ENCODE results near the gene KLHL3.

KLHL3 gene

DNA sequence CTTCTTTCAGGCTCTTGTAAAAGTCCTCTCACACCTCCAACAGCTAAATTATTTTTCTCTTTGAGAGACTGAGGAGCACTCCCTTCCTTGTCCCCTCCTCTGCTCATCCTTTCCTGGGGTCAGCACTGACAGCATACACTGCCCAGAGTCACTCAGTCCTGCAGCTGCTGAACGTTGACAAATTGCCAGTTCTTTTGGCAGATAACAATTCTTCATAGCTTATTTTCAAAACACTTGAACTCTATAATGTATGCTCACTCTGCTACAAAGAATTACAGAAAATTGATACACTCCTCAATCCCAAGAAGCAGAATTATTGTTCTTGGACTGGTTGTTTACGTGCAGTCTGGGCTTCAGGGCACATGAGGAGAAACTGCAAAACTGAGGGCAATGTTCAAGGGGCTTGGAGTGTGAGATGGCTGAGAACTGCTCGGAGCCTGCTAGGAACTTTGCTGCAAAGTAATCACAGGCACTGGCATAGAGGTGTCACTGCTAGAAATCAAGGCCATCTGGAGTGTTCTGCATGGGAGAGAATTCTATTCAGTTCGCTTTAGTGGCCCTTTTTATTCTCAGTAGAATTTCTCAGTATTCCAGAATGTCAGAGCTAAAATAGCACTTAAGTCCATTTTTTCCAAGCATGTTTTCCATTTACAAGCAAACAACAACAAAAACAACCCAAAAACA, 140.4 kb downstream of the KLHL3 start:
- DNase-seq (ENCODE audit: low read depth), result no peak
- no peak overlapping the region for H3K4me3 ChIP-seq (ENCODE audit: low read depth, low read length)
- TF ChIP-seq, protein P1, sequence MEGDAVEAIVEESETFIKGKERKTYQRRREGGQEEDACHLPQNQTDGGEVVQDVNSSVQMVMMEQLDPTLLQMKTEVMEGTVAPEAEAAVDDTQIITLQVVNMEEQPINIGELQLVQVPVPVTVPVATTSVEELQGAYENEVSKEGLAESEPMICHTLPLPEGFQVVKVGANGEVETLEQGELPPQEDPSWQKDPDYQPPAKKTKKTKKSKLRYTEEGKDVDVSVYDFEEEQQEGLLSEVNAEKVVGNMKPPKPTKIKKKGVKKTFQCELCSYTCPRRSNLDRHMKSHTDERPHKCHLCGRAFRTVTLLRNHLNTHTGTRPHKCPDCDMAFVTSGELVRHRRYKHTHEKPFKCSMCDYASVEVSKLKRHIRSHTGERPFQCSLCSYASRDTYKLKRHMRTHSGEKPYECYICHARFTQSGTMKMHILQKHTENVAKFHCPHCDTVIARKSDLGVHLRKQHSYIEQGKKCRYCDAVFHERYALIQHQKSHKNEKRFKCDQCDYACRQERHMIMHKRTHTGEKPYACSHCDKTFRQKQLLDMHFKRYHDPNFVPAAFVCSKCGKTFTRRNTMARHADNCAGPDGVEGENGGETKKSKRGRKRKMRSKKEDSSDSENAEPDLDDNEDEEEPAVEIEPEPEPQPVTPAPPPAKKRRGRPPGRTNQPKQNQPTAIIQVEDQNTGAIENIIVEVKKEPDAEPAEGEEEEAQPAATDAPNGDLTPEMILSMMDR (IDR thresholded peaks at IDR 0.05; ENCODE audit: control insufficient read depth, extremely low read depth, insufficient read depth), result no peak

DNA sequence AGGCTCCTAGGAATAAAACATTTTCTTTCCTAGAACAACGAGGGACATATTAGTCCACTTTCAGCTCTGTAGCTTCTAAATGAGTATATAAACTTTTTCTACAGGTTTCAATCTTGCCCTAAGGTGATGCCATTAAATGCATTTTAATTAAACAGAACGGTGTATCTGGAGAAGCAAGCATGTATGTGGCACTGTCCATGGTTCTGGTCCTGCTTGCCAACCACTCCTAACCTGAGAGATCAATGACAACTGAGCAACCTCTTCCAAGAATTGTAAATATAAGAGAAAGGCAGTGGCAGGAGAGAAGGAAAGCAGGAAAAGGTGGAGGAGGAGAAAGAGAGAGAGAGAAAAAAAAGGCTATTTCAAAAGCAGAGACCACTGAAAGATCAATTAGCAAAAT, 141.2 kb downstream of the KLHL3 start:
- H3K4me3 ChIP-seq (ENCODE audit: low read depth, low read length), result no peak overlapping the region
- DNase-seq (ENCODE audit: low read depth), result no peak
- TF ChIP-seq, protein P1 (IDR thresholded peaks at IDR 0.05; ENCODE audit: control insufficient read depth, extremely low read depth, insufficient read depth), result no peak

DNA sequence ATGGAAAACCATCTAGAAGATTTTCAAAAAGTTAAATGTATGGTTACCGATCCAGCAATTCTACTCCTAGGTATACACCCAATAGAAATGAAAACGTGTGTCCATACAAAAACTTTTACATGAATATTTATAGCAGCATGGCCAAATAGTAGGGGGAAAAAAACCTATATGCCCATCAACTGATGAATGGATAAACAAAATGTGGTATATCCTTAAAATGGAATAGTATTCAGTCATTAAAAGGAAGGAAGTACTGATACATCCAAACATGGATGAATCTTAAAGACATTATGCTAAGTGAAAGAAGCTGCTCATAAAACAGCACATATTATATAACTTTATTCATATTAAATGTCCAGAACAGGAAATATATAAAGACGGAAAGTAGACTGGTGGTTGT, 143.6 kb downstream of the KLHL3 start:
- TF ChIP-seq, protein P1 (IDR thresholded peaks at IDR 0.05; ENCODE audit: control insufficient read depth, extremely low read depth, insufficient read depth), result no peak
- no peak for DNase-seq (ENCODE audit: low read depth)
- no peak overlapping the region for H3K4me3 ChIP-seq (ENCODE audit: low read depth, low read length)

DNA sequence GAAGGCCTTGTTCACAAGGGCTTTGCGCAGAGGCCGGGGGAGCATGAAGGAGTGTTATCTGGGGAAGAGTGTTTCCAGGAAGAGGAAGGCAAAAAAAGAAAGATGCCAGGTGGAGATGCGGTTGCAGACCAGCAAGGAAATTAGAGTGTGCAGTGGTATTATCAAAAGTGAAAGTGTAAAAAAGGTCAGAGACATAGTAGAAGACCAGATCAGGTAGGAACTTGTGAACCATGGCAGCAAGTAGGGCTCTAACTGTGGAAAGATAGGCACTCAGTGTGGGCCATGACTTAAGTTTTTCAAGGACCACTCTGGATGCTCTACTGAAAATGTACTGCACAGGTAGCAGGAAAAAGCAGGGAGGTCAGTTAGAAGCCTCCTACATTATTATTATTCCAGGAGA, 146.7 kb downstream of the KLHL3 start:
- TF ChIP-seq, protein P1 (IDR thresholded peaks at IDR 0.05; ENCODE audit: control insufficient read depth, extremely low read depth, insufficient read depth), result no peak
- H3K4me3 ChIP-seq (ENCODE audit: low read depth, low read length), result no peak overlapping the region
- DNase-seq (ENCODE audit: low read depth), result no peak

DNA sequence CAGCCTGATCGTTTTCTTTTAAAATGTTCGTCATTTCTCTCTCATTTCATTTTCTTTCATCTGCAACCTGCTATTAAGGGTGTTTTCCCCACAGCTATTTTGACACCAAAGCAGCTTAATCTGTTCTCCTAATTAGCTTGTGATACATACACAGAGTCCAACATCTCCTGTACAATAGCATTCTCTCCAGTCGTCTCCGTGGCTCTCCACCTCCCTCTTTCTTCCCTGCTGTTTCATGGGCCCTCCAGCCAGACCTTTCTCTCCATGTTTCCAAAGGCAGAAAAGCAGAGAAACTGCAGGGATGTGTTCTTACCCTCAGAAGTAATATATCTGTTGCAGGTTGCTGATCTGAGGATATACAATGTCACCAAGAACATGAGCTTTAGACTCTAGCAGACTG, 148.0 kb downstream of the KLHL3 start:
- no peak for DNase-seq (ENCODE audit: low read depth)
- TF ChIP-seq, protein P1 (IDR thresholded peaks at IDR 0.05; ENCODE audit: control insufficient read depth, extremely low read depth, insufficient read depth), result no peak
- no peak overlapping the region for H3K4me3 ChIP-seq (ENCODE audit: low read depth, low read length)

DNA sequence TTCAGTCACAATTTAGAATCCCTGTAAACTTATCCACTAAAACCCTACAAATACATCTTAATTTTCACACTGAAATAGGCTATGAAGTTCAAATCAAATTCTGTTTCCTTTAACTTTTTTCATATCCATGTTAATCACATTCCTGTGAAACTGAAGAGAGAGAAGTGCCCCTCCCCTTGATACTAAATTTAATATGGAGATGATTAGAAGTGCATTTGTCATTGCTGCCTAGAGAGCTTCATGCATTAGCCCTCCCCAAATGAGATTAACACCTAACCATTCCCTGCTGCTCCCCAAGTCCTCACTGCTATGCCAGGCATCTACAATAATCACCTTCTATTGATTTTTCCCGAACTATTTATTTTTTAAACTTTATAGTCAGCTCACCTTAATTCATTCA, 151.6 kb downstream of the KLHL3 start:
- no peak overlapping the region for H3K4me3 ChIP-seq (ENCODE audit: low read depth, low read length)
- DNase-seq (ENCODE audit: low read depth), result no peak
- TF ChIP-seq, protein P1 (IDR thresholded peaks at IDR 0.05; ENCODE audit: control insufficient read depth, extremely low read depth, insufficient read depth), result no peak

DNA sequence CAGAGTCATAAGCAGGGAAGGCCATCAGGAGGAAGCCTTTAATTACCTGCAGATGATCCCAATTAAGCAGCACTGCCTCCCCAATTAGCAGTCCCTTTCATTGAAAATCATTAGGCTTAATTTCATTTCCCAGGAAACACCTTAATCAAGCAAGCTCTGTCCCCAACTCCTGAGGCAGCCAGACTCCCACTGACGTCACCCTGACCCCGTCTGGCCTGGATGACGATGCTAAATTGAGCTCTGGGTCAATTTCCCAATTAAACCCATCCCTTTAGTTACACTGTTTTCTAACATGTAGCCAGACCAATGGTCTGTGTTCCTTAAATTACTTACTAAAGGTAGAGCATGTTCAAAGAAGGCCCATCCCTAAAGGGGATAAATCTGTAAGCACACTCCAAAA, 152.8 kb downstream of the KLHL3 start:
- H3K4me3 ChIP-seq (ENCODE audit: low read depth, low read length), result no peak overlapping the region
- TF ChIP-seq, protein P1 (IDR thresholded peaks at IDR 0.05; ENCODE audit: control insufficient read depth, extremely low read depth, insufficient read depth), result no peak
- no peak for DNase-seq (ENCODE audit: low read depth)
